HEK293 (cell line): Measurements from ENCODE around the gene TKT.

ENCODE experiments used
- ATF2 ChIP-seq: fragments of 450-650 bp; formaldehyde crosslinking; IDR thresholded peaks from 2 replicates; pipeline ENCODE4 v1.5.1; 2016; ENCODE audit warnings: missing biosample characterization, missing genetic modification characterization, low read depth
- CTCF ChIP-seq: fragments of 450-650 bp; formaldehyde crosslinking; IDR thresholded peaks from 2 replicates; pipeline ENCODE4 v1.5.1; 2016; ENCODE audit warnings: missing biosample characterization, missing genetic modification characterization
- HOXC10 ChIP-seq: sonication (generic); formaldehyde crosslinking; IDR thresholded peaks from 2 replicates; pipeline ENCODE4 v1.8.1; 2023; ENCODE audit warnings: mild to moderate bottlenecking, missing genetic modification reagents
- KLF16 ChIP-seq: fragments of 450-650 bp; formaldehyde crosslinking; IDR thresholded peaks from 2 replicates; pipeline ENCODE4 v1.5.1; 2017; ENCODE audit warnings: missing biosample characterization, missing genetic modification characterization
- KLF9 ChIP-seq: fragments of 450-650 bp; formaldehyde crosslinking; IDR thresholded peaks from 2 replicates; pipeline ENCODE4 v1.5.1; 2016; ENCODE audit warnings: missing biosample characterization, missing genetic modification characterization, low read depth
- ZEB2 ChIP-seq: fragments of 450-650 bp; formaldehyde crosslinking; IDR thresholded peaks from 2 replicates; pipeline ENCODE4 v1.5.1; 2016; ENCODE audit warnings: missing biosample characterization, missing genetic modification characterization
- ZNF2 ChIP-seq: fragments of 450-650 bp; formaldehyde crosslinking; IDR thresholded peaks from 2 replicates; pipeline ENCODE4 v1.5.1; 2016; ENCODE audit warnings: missing biosample characterization, missing genetic modification characterization
- ZNF211 ChIP-seq: fragments of 450-650 bp; formaldehyde crosslinking; IDR thresholded peaks from 2 replicates; pipeline ENCODE4 v1.5.1; 2016; ENCODE audit warnings: low read depth, missing biosample characterization, missing genetic modification characterization
- ZNF26 ChIP-seq: fragments of 450-650 bp; formaldehyde crosslinking; IDR thresholded peaks from 2 replicates; pipeline ENCODE4 v1.5.1; 2016; ENCODE audit warnings: missing biosample characterization, missing genetic modification characterization
- ZNF391 ChIP-seq: fragments of 450-650 bp; formaldehyde crosslinking; IDR thresholded peaks from 2 replicates; pipeline ENCODE4 v1.5.1; 2016; ENCODE audit warnings: low read depth, missing biosample characterization, missing genetic modification characterization, borderline replicate concordance
- ZNF747 ChIP-seq: fragments of 450-650 bp; formaldehyde crosslinking; IDR thresholded peaks from 2 replicates; pipeline ENCODE4 v1.5.1; 2016; ENCODE audit warnings: missing biosample characterization, missing genetic modification characterization
- ZNF837 ChIP-seq: fragments of 450-650 bp; formaldehyde crosslinking; IDR thresholded peaks from 2 replicates; pipeline ENCODE4 v1.5.1; 2016; ENCODE audit warnings: missing biosample characterization, missing genetic modification characterization

GRCh38 chr3:53239800-53240199 is 16.0 kb downstream of the TKT start:
- TF ChIP-seq ZNF837, result no peak
- no peak for TF ChIP-seq CTCF (tag by site-specific recombination)
- TF ChIP-seq ZEB2 (tag by site-specific recombination), result no peak
- TF ChIP-seq ZNF26, result no peak
- no peak for TF ChIP-seq ZNF747 (tag by site-specific recombination)
- TF ChIP-seq ZNF211, result no peak
- TF ChIP-seq KLF9, result no peak
- no peak for TF ChIP-seq ATF2 (tag by site-specific recombination)
- no peak for TF ChIP-seq KLF16 (tag by site-specific recombination)
- TF ChIP-seq ZNF2, result no peak
- TF ChIP-seq HOXC10 (CRISPR knock-in tag), result no peak
- no peak for TF ChIP-seq ZNF391 (tag by site-specific recombination)
